Epidermal melanocyte (primary cell): ENCODE measurements around the gene KANSL1L.
A peak's percentile ranks its signal among the peaks of the same experiment; 100 is the strongest.
"Not testable (repeated sequence)": the region's sequence is repeated elsewhere in the genome, so short reads cannot be mapped to it uniquely, and the experiment has no call there.

Experiments
- DNase-seq: peaks from one replicate; pipeline ENCODE4 v3.0.0; 2011; ENCODE audit warnings: low spot score; ENCODE audit not compliant: insufficient read length

KANSL1L gene

GRCh38 chr2:210171309-210172218, at the start of gene KANSL1L:
TSS of gene KANSL1L (minus strand) at chr2:210171409. CDS start at chr2:210154582, 16,827 bp downstream.
- peak; percentile 70 for DNase-seq

GRCh38 chr2:210215120-210215519, 43.9 kb upstream of the KANSL1L start:
- DNase-seq: no peak

- no peak for DNase-seq
Observed at GRCh38 chr2:210210185-210210584, 39.0 kb upstream of the KANSL1L start.

- no peak for DNase-seq
Observed at GRCh38 chr2:210207929-210208328, 36.7 kb upstream of the KANSL1L start.

GRCh38 chr2:210203558-210203957, 32.3 kb upstream of the KANSL1L start:
- no peak for DNase-seq

- no peak for DNase-seq
Observed at GRCh38 chr2:210203147-210203546, 31.9 kb upstream of the KANSL1L start.

- no peak for DNase-seq
Observed at GRCh38 chr2:210199854-210200253, 28.6 kb upstream of the KANSL1L start.

- DNase-seq: no peak
Observed at GRCh38 chr2:210199186-210199765, 28.1 kb upstream of the KANSL1L start.

GRCh38 chr2:210198326-210198725, 27.1 kb upstream of the KANSL1L start:
- no peak for DNase-seq

- no peak for DNase-seq
Observed at GRCh38 chr2:210197720-210198119, 26.5 kb upstream of the KANSL1L start.

GRCh38 chr2:210195101-210195852, 24.1 kb upstream of the KANSL1L start:
- DNase-seq: no peak

GRCh38 chr2:210190345-210190744, 19.1 kb upstream of the KANSL1L start:
- no peak for DNase-seq

- DNase-seq: no peak
Observed at GRCh38 chr2:210189452-210190138, 18.4 kb upstream of the KANSL1L start.

GRCh38 chr2:210188755-210189154, 17.5 kb upstream of the KANSL1L start:
- DNase-seq: no peak

- DNase-seq: no peak
Observed at GRCh38 chr2:210188190-210188589, 17.0 kb upstream of the KANSL1L start.

GRCh38 chr2:210183936-210184335, 12.7 kb upstream of the KANSL1L start:
- DNase-seq: not testable (repeated sequence)

- DNase-seq: not testable (repeated sequence)
Observed at GRCh38 chr2:210181606-210182088, 10.4 kb upstream of the KANSL1L start.

- DNase-seq: not testable (repeated sequence)
Observed at GRCh38 chr2:210181033-210181605, 9.9 kb upstream of the KANSL1L start.

GRCh38 chr2:210180477-210180876, 9.3 kb upstream of the KANSL1L start:
- no peak for DNase-seq

GRCh38 chr2:210179351-210179990, 8.3 kb upstream of the KANSL1L start:
- no peak for DNase-seq
